NCI-H1092 (cell line): ENCODE measurements around the gene HABP4.
"Not testable (repeated sequence)": the region's sequence is repeated elsewhere in the genome, so short reads cannot be mapped to it uniquely, and the experiment has no call there.

Experiments
- DNase-seq: peaks from one replicate; lab custom pipeline; 2025; lab: John Stamatoyannopoulos, UW

The HABP4 gene

DNA sequence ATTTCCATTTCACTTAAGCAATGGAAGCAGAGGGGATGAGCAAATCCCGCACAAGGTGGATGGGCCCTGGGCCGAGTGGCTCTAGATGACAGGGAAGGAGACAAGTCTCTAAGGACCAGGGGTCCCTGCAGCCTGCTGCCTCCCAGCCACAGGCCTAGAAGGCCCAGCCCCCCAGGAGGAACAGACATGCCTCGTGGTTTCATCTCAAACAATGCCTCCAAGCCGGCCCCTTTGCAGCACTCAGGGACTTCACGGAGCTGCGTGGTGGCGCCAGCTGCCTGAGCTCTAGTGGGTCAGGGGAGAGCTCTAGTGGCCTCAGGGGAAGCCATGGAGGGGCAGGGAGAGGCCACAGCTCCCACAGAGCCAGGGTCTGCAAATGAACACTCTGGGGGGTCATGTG is 48.8 kb downstream of the HABP4 start:
- no peak for DNase-seq

DNA sequence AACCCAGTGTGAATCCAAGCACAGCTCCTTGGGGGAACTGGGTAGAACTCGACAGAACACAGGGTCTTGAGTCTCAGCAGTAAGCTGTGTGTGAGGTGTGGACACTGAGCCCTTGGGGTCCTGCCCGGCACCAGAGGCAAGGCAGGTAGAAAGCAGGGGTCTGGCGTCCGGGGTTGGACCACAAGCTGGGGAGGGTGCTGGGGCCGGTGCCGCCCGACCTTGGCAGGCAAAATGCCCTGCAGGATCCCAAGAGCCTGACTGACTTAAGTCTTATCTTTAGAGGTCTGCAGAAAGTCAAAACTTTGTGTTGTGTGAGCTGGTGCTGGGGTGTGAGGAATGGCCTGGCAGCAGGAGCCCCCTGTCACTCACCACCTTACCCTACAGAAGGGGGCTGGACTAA is 49.3 kb downstream of the HABP4 start:
- DNase-seq, result no peak

DNA sequence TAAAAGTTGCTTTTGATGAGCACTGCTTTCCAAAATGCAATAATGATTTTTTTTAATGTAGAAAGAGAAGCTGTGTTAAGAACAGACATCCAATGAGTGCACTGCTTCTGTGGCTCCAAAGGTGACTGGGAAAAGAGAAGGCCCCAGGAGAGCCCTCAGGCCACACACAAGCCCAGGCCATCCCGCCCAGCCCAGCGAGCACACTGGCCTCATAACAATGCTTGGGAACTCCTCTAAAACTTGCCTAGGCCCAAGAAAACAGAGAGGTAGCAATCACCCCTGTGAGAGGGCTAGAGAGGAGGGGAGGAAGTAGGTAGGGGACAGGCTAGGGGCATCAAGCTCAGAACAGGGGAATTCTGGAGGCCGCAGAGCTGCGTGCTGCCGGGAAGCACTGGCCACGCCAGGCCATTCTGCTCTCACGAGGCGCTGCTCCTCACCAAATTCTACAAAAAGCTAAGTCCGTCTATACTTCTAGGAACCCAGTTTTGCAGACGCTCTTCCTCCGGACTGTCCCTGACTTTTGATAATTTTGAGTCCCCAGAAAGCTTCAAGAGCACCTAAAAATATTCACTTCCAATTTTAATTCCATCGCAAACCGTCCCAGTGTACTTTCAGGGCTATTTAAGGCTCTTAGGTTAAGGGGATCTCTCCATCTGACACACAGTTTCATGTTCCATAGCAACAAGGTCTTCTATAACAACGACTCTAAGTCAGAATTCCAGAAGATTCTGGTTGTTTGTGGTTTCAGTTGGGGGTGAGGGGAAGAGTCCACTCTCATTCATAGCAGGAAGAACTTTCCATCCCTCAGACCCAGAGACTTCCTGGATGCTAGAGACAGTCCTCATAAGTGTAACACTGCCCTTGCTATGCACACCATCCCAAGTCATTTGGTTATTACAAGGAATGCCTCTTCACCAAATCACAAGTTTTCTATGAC is 51.0 kb downstream of the HABP4 start:
- DNase-seq, result no peak

DNA sequence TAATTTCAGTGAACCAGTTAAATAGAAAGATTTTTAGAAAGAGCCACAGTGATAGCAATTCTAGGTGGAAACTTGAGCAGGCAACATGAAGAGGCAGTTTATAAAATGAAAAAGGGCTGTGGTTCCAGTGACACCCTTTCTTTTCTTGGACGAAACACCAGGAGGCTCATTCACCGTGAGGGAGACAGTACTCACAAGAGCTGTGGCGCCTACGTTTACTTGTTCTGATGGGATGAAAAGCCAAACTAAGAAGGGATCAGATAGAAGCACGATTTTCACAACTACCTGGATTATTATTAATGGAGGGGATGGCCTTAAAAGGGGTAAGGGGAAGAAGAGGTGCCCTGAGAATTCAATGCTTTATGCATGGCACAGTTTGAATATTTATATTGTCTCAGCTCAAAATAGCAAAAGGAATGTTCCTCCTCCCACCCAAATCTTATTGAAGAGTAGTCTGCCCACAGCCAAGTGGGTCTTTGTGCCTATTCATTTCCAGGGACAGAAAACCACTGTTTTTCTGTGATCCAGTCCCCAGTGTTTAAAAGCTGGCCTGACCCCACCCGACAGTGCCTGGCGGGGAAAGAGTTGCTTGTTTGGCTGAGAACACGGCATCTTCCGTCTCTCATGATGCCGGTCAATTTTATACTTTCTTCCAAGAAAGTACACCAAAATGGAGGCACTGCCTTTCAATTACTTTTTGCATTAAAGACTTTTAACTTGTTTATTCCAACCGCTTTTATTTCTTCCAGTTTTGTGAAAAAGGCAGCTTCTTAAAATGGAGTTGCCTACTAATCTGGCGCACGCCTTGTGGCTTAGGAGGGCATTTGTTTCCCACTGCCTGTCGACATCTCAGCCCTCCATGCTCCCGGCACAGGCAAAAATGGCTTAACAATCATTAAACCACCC is 51.9 kb downstream of the HABP4 start:
- DNase-seq, result no peak

DNA sequence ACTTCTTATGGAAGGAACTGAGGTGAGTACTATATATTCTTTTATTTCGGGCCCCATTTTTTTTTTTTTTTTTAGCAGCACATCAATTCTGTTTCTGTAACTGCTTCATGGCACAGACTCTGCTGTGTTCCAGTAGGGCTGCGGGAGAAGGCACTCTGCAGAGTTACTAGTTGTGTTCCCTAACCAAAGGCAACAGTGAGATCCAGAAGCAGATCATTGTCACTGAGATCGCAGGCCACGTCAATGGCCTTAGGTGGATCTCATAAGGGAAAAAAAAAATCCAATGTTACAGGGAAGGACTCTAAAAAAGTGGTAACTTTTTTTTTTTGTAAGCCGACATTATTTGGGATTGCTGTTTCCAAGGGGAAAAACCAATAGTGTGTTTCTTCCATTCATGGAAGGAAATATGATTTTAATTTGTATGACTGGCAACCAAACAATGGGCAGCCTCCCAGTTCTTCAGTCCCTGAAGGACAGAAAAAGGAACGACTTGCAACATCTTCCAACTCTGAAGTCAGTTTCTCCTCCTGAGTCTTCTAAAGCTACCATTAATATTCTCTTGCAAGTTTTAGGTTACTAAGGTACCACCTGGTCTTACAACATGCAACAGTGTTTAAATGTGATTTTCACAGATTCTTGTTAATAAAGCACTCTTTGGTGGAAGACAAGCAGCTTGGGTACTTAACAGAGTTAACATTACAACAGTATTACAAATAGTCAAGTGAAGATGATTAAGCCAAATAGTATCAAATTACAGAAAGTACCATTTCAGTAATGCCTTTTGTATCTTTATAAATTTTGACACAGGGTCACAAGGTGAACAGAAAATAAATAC is 52.8 kb downstream of the HABP4 start:
- DNase-seq, result no peak

DNA sequence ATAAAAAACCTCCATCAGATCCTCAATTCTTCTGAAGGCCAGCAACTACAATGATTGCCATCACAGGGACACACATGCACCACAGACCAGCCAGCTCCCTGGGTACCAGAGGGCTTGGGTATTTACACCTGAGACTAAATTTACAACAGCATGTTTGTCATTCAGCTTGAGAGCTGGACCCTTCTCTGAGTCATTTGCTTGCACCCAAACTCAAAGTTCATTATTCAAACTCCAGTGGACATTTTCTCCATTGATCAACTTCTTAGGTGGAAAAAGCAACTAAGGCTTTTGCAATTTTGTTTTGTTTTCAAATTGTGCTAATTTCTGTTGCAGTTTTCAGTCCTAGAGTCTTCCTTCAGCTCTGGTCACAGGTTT is 53.4 kb downstream of the HABP4 start:
- not testable (repeated sequence) for DNase-seq

DNA sequence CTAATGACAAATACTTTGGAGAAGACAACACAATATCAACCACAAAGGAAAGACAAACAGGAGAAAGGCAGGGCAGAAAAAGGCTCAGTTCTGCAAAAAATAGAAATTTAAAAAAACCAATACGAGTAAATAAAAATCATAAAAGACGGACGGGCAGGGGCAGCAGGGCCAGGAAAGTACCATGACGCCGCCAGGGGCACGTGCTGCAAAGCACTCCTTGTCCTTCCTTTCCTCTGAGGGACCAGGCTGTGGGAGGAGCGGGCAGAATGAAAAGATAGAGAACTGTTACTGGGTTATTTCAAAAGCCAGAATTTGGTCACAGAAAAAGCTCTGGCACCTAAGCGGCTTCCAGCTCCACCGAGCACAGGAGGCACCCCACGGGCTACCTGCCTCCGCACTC is 53.9 kb downstream of the HABP4 start:
- DNase-seq, result no peak

DNA sequence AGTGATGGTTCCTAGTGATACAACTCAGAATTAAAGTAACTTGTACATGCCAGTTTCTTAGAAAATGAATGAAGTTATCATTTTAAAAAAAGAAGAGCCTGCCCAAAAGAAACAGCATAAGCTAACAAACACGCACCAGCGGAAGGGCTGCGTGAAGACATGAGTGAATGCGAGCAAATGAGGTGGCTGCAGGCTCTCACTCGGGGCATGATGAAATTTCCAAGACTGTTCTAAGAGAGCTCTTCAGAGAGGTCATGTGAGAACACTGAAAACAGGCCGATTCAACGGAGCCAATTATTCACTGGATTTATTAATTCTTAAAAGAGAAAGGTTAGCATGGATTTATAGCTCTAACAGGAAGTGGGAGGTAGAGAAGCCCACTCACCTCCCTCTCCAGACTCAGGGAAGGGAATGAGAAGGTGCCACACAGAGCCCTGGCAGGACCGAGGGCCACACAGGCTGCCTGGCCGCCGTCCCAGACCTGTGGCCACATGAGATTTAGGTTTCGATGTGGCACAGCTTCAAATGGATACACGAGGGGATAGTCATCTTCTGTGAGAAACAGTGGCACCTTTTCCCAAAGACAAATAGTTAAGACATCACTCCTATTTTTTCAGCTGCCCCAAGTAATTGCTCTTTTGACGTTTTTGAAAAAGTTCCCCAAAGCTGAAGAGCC is 55.5 kb downstream of the HABP4 start:
- no peak for DNase-seq

DNA sequence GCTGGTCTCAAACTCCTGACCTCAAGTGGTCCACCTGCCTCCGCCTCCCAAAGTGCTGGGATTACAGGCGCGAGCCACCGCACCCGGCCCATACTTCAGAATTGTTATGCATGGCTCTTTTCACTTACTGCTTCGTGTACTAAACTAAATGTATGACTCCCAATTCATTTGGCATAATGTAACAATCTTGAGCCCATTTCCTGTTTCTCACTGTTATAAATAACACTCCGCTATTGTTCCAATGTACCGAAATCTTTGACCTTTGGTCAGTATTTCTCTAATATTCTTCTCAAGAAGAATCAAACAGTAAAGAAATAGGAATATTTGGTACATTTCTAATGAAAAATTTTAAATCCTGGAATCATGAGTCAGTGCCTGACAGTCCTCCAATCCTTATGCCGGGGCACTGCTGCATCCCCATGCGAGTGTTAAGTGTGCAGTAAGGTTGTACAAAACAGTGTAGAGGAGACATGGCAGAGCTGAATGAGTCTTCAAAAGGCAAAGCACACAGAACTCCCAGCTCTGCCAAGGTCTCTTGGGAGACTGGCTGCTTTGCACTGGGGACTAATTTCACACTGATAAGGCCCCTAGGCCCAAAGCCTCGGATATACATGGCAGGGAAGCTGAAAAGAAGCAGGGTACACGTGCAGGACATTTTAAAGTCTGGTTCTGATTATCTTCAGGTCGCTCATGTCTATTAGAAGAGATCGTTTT is 58.4 kb downstream of the HABP4 start:
- DNase-seq, result no peak

DNA sequence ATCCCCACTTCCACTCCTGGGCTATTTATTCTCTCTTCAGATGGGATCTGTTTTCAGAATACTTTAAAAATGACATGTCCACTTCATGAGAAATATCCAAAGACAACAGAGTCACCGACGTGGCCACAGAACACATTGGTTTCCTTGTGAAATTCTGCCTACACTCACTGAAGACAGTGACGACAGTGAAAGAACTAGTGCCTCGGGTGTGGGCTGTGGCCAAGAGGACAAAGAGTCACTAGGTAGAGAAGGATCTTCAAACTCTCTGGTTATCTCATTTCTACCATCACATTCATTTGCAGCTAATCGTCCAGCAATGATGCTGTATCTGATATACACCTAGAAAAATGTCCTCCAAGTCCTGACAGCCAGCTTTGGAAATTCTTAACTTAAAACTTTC is 59.1 kb downstream of the HABP4 start:
- DNase-seq, result no peak

DNA sequence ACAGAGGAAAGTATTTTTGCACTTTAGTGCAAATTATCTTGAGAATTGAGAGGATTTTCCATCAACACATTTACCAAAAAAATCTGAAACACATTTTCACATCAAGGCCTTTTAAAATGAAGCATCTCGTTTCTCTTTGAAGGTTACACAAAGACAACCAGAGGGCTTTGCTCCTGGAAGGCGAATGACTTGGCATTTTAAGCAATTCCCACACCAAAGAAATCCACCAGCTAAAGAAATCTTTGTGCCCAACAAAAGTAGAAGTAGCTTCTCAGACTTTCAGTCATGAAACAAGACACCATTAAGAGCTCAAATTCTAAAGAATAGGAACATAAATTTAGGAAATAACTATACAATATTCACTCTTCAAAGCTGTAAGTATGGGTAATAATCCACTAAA is 59.9 kb downstream of the HABP4 start:
- no peak for DNase-seq

DNA sequence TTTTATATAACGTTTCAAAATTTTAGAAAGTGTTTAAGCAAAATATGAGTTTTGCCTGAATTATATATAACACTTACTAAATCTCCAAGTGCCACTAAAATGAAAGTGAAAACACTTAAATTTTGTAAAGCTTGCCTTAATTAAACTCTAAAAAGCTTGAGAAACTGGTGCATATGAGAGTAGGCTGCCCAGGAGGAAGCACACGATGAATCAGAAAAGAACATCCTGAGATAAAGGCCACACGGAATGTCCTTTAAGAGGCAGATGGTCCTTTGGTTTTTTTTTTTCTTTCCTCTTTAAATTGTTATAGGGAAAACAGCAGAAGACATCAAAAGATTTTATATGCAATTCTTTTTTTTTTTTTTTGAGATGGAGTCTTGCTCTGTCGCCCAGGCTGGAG is 60.3 kb downstream of the HABP4 start:
- no peak for DNase-seq

DNA sequence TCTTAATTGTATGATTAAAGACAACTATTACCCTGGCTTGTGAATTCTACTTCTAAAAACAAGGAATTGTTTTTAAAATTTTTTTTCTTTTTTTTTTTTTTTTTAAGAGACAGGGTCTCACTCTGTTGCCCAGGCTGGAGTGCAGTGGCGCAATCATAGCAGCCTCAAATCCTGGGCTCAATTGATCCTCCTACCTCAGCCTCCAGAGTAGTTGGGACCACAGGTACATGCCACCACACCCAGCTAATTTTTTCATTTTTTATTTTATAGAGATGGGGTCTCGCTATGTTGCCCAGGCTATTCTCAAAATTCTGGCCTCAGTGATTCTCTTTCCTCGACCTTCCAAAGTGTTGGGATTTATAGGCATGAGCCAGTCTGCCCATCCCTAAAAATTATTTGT is 62.3 kb downstream of the HABP4 start:
- no peak for DNase-seq

DNA sequence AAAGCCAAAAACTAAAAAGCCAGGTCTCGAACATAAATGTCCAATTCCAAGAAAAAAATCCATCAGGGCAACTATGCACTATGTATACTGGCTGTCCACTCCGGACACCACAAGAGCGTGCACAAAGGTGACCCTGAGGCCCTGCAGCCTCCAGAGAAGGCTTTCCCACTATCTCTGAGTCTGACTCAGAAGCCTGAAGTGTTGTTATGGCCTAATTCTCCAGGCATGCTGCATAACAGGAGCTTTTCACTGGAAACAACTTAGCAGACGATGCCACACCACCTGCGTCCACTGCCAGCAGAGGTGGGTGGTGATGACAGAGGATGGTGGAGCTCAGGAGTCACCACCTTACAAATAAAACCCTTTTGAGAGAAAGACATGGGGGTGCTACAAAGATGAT is 63.7 kb downstream of the HABP4 start:
- no peak for DNase-seq

DNA sequence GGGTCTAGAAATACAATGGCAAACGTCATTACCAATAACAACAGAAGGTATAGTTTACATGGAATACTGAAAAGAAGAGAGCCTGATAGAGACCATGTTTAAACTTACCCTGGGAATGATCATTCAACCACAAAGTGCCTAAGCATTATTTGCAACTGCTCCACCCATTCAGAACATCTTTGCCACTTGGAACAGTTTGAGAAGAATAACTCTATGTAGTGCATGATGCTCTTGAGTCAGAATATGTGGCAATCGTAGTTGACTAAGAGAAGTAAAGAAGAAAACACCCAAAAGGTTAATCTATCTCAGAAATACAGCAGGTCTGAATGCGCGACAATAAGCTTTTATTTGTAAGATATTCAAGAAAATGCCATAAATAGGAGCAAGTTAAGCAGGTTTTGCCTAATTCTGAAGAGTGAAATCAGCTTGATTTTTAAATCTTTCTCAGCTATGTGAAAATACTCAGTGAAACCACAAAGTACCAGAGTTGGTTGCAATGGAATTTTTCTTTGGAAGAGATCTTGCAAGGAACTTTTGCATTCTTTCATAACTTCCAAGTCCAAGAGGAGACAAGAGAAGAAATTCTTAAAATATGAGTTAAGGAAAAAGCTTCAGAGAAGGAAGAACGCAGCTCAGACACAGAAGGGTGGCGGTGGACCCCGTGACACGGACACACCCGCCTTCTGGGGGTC is 64.3 kb downstream of the HABP4 start:
- DNase-seq, result no peak

DNA sequence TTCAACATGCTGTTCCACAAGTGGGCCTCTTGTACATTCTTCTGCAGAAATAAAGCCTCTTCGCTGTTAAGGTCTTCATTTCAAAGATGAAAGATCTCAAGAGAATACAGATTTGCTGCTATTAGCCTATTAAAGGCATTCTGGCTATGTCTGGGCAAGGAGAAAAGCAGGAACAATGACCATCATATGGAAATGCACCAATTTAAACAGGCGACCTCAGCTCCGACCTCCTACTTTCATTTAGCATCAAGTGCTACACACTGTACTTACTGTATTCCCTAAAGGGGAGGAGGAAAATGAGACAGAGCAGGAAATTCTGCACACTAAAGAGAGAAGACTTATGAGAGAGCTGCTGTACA is 64.8 kb downstream of the HABP4 start:
- no peak for DNase-seq

DNA sequence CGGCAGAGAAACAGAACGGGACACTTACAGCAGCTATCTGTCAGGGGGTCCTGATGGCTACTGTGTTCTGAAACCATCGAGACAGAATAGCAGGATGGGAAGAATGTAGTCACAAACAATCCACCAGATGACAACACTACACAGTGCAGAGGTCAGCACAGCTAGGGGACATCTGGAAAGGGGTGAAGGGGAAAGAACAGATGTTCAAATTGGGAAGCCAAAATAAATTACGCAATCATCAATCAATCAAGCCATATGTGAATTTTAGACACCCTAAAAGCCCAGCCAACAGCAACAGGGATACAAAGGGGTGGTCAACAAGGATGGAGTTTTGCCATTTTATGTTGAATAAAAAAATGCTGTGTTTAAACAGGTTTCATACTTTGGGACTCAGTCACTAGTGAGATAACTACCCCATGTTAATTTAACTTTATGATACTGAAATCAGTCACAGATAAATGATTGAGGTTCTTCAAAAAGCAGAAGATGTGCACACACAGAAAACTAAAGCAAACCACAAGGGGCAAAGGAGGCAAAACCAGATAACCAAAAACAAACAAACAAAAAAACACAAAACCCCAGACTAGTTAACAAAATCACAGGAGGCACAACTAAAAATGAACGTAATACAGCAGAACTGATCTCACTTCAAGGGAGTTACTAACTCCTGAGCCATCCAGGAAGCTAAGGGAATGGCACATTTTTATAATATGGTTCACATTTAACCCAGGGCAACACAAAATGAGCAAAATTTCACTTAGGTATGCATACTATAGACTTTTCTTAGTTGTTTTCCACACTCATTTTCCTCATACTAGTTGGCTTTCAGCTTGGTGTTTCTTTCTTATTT is 65.9 kb downstream of the HABP4 start:
- DNase-seq, result no peak

DNA sequence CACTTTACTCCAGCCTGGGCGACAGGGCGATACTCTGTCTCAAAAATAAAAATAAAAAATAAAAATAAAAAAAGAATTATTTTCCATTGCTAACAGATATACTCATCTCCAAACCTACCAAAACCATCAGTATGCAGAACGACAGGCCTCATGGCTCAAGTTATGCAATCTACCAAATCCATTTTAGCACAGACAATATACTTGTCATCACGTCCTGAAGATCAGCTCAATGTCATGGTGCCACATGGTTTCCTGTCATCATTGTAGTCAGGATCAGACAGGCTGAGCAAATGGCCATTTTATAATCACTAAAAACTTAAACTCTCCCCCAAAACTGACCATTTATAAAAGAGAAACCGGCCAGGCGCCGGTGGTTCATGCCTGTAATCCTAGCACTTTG is 69.1 kb downstream of the HABP4 start:
- no peak for DNase-seq

DNA sequence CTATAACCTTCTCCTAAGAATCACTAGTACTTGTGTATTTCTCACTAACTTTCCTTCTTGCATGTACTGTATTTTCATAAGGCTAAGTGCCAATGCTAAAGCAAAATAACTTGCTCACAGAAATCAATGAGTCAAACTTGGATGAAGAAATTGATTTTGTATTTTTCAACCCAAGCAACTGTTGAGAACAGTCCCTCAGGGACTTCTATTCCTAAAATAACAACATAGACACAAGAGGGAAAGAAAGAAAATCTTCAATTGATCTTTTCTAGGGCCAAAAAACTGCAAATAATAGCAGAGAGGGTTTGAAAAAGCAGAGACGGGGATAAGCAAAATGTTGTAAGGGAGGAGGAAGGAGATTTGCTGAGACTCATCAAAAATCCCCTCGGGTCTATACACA is 69.8 kb downstream of the HABP4 start:
- DNase-seq, result no peak

DNA sequence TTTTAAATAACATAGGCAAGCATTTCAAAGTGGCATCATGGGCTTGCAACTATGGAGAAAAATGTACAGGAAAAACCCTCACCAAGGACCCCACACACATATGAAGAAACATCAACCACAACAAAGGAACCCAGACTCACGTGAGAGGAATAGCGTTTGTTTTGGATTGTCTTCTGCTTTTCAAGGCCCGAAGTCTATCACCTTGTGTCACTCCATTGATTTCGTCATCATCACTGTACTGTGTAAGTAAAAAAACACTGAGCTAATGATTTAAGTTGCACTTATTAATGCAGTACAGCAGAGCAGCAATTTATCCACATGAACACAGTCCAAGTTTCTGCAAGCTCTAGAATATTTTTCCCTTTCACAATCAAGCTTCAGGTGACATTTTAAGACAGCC is 72.4 kb downstream of the HABP4 start:
- DNase-seq, result no peak
